GM19438 (cell line): ENCODE data around the gene DOC2A.
A peak's percentile ranks its signal among the peaks of the same experiment; 100 is the strongest.
"Not testable (repeated sequence)": the region's sequence is repeated elsewhere in the genome, so short reads cannot be mapped to it uniquely, and the experiment has no call there.

Source experiments
- ATAC-seq: cut with Tn5 transposase; IDR thresholded peaks from one replicate; pipeline ENCODE4 v1.9.1; 2021; ENCODE audit warnings: low read depth; ENCODE audit not compliant: unreplicated experiment

The DOC2A gene

GRCh38 chr16:29974291-29975133, 36.3 kb downstream of the DOC2A start:
- ATAC-seq = no peak

DNA sequence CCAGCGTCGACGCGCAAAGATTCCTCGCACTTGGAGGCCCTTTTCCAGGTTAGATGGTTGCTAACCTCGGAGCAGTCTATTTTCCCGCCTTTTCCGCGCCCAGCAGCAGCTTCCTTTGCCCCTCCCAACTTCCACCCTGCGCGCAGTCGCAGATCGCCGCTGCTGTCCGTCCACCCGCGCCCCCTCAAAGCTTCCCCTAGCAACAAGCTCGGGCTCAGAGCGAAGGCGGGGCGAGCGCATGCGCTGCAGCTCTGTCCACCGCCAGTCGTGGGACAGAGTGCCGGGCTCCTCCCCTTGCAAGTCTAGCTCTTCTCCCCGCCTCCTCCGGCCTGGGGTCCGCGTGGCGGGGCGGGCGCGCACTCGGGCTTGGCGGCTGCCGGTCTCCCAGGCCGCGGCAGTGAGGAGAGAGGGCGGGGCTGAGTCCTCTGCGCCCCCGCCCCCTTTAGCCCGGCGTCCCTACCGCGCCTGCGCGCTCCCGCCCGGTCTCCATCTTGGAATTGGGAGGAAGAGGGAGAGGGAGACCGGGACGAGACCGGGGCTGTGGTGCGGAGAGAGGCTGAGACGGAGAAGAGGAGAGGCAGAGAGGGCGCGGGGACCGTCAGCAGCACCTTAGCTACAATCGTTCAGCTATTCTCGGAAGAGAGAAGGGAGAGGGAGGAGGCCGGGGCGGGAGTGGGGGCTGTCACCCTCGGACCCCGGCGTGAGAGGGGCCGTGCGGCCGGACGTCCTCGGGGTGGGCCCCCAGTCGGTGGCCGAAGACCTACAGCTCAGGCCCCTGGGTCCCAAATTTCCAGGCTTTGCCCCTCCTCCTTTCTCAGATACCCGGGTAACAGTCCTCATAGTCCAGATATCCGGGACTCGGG, 37.2 kb downstream of the DOC2A start, which contains the start of gene TAOK2:
TSS of gene TAOK2 (plus strand) at position 485 of the 863 bp plus-strand sequence. CDS start 3,905 bp downstream, outside the sequence.
- ATAC-seq = peak; percentile 93

DNA sequence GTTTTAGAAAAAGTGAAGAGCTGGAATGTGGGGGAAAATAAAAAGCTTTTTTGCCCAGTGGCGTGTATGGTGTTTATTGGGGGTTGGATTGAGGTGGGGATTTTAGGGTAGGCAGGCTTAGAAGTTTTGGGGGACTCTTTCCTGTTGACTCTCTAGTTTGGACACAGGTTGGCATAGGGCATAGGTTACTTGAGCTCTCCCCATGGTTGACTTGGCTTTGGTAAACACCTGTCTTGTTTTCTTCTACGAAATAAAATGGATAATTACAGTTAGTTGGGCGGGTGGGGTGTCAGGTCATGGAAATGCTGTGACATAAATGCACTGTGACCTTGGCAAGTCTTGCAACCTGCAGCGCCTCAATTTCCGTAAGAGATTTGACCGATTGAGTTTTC, 37.8 kb downstream of the DOC2A start:
- no peak for ATAC-seq

GRCh38 chr16:29972500-29972899, 38.3 kb downstream of the DOC2A start:
- ATAC-seq = no peak

DNA sequence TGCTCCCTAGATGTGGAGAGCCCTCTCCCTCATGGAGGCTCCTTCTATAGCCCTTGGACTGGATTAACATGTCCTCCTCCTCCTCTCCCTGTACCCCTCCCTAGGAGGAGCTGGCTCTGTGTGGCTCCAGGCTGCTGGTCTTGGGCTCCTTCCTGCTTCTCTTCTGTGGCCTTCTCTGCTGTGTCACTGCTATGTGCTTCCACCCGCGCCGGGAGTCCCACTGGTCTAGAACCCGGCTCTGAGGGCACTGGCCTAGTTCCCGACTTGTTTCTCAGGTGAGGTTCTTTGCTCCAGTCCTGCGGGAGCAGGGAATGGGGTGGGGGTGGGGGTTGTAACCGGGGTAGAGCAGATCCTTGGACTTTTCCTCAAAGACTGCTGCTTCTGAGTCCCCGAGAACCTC, 39.5 kb downstream of the DOC2A start:
- no peak for ATAC-seq

DNA sequence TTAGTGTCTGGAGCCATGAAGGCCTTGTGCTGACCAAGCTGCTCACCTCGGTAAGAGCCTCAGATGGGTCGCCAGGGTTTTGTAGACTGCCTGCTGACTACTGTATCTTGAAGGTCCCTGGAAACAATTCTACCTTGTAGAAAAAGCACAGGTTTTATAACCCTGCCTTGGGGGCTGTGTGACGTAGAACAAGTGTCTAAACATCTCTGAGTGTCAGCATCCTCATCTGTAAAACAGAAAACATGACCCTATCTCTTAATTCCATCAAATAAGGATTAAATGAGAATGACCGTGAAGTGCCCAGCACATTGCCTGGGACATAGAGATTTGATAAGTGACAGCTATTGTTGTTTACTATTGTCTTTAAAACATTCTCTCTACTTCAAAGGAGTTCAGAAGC, 42.6 kb downstream of the DOC2A start:
- ATAC-seq = no peak

DNA sequence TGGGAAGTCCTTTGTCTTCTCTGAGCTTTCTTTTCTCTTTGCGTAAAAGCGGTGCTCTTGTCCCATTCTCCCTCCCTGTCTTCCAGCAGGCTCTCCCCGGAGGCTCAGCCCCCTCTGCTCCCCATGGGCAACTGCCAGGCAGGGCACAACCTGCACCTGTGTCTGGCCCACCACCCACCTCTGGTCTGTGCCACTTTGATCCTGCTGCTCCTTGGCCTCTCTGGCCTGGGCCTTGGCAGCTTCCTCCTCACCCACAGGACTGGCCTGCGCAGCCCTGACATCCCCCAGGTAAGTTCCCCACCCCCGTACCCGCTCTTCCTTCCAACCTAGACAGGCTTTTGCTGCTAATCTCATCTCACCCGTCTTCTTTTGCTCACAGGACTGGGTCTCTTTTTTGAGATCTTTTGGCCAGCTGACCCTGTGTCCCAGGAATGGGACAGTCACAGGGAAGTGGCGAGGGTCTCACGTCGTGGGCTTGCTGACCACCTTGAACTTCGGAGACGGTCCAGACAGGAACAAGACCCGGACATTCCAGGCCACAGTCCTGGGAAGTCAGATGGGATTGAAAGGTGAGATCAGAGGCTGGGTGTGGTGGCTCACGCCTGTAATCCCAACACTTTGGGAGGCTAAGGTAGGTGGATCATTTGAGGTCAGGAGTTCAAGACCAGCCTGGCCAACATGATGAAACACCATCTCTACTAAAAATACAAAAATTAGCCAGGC, 47.6 kb downstream of the DOC2A start:
- ATAC-seq = no peak

GRCh38 chr16:29962344-29962994, 48.4 kb downstream of the DOC2A start:
- ATAC-seq = no peak

DNA sequence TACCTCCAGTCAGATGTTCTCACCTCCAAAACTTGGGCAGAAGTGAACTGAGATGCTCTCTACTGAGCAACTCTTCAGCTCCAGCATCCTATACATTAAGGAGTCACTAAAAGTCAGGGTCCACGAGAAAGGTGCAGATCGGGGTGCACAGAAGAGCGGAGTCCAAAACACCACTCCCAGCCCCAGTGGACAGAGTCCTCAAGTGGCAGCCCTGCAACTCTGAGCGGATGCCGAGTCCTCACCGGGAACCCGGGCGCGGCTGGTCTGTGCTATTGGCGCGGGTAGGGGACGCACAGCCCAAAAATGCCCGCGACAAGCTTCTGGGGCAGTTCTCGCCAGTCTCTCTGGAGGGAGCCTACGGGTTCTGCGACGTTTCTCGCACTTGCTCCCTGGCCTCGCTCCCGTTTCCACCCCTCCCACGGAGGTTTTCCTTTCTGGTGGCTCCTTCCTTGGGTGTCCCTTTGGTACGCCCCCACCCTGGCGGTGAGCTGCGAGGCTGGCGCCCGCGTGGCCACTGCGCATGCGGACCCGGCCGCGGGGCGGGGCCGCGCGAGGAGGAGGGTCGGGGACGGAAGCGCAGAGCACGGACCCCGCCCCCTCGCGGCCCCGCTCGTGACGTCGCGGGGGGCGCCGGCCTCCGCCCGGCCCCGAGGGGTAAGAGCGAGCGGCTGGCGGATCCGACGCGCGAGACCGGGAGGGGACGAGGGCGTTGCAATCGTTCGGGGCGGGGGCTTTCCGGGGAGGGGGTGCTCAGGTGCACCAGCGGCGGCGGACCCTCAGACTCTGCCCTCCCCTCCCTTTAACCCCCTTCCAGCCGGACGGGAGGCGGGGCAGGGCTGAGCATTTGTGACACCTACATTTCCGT, 49.1 kb downstream of the DOC2A start, which contains the start of gene TMEM219:
TSS of gene TMEM219 (plus strand) at position 601 of the 865 bp plus-strand sequence. CDS start 1,065 bp downstream, outside the sequence.
- ATAC-seq = peak; percentile 85

DNA sequence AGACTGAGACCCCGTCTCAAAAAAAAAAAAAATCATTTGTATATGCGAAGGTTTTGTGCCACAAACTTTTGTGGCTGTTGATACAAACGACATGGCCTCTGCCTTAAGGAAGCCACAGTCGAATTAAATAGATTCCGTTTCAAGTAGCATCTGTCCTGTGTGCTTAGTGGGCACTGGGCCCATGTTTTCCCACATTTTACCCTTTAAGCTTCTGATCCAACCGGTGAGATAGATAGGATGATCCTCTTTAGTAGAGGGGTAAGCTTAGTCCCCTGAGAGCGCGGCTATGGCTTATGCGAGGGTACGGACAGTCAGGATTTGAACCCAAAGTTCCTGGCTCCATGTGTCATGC, 49.7 kb downstream of the DOC2A start:
- ATAC-seq = no peak

DNA sequence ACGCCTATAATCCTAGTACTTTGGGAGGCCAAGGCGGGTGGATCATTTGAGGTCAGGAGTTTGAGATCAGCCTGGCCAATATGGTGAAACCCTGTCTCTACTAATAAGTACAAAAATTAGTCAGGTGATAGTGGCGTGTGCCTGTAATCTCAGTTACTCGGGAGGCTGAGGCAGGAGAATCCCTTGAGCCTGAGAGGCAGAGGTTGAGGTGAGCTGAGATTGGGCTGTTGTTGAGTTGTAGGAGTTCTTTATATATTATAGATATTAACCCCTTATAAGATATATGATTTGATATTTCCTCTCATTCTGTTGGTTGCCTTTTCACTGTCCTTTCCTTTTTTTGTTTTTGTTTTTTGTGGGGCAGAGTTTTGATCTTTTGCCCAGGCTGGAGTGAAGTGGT, 51.0 kb downstream of the DOC2A start:
- ATAC-seq = not testable (repeated sequence)

DNA sequence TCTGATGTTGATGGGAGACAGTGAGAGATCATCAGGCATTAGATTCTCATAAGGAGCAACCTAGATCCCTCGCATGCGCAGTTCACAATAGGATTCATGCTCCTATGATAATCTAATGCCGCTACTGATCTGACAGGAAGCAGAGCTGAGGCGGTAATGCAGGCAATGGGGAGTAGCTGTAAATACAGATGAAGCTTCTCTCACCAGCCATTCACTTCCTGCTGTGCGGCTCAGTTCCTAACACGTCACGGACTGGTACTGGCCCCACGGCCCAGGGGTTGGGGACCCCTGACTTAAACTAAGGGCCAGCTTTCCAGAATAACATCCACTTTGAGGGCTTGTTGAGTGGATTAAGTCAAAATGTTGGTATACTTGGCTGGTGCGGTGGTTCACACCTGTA, 51.5 kb downstream of the DOC2A start:
- no peak for ATAC-seq

DNA sequence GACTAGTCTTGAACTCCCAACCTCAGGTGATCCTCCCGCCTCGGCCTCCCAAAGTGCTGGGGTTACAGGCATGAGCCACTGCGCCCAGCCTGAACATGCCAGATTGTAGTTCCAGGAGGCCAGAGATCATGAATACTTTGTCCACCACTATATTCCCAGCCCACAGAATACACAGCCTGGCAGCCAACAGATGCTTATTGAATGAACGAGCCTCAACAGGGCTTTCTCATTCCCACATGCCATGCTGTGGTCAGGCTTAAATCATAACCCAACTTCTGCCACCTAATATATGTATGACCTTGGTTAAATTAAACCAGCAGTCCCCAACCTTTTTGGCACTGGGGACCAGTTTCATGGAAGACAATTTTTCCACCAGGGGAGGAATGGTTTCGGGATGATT, 52.1 kb downstream of the DOC2A start:
- ATAC-seq = no peak
